ENCODE measurements around the gene CAV2. TPM values are rescaled to one million over a fixed set of nuclear protein-coding genes. Genes with fewer than 3 reads are reported as not detected.

The CAV2 gene
- total RNA-seq, 2 experiments from 2014 or later = not detected

DNA sequence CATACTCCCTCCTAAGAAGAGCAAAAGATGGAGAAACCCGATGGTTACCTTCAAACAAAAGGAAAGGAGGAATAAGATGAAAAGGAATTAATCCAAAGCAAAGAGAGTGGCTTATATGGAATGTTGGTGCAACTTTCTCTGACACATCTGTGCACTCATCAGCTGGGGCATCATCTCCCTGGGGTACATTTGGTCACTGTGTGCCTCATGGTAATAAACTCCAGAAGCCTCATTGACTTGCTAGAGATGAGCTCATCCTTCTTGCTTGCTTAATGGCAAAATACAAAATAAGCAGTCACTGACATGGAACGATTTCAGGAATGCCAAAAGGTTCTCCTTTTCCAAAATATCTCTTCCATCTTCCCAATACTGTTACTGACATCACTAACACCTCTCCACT is 47.8 kb downstream of the CAV2 start:
- Histone ChIP-seq H2AFZ (ENCODE audit: low read length) (no peak overlapping the region), H3K9me2 (ENCODE audit: insufficient read depth, low read length) (no peaks in the 10 kb centered on the region), H3K9me3 (ENCODE audit: low read length) (no peaks in the 10 kb centered on the region), H3K4me2 (ENCODE audit: low read length) (no peak overlapping the region), H3K79me2 (ENCODE audit: insufficient read depth, low read depth, low read length) (no peaks in the 10 kb centered on the region), H3K36me3 (ENCODE audit: insufficient read depth, low read length) (no peaks in the 10 kb centered on the region), H3K4me3 (ENCODE audit: low read depth, low read length, poor library complexity, severe bottlenecking) (no peak overlapping the region), H3K27ac (ENCODE audit: low read depth, low read length, poor library complexity, severe bottlenecking) (no peak overlapping the region), H3K4me1 (ENCODE audit: insufficient read depth, low read length, poor library complexity, severe bottlenecking) (no peaks in the 10 kb centered on the region), H4K20me1 (ENCODE audit: insufficient read depth, low read length) (no peaks in the 10 kb centered on the region)
- TF ChIP-seq, protein P1, sequence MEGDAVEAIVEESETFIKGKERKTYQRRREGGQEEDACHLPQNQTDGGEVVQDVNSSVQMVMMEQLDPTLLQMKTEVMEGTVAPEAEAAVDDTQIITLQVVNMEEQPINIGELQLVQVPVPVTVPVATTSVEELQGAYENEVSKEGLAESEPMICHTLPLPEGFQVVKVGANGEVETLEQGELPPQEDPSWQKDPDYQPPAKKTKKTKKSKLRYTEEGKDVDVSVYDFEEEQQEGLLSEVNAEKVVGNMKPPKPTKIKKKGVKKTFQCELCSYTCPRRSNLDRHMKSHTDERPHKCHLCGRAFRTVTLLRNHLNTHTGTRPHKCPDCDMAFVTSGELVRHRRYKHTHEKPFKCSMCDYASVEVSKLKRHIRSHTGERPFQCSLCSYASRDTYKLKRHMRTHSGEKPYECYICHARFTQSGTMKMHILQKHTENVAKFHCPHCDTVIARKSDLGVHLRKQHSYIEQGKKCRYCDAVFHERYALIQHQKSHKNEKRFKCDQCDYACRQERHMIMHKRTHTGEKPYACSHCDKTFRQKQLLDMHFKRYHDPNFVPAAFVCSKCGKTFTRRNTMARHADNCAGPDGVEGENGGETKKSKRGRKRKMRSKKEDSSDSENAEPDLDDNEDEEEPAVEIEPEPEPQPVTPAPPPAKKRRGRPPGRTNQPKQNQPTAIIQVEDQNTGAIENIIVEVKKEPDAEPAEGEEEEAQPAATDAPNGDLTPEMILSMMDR (conservative IDR thresholded peaks at IDR 0.05; ENCODE audit: low read length) = no peak
- no peak for TF ChIP-seq EZH2phosphoT487 (IDR thresholded peaks at IDR 0.05; ENCODE audit: borderline replicate concordance, low read depth, low read length)
- CTCF ChIA-PET (ENCODE audit: unreplicated experiment) = no interaction called here
- BruUV-seq (replicated peaks) = no TSS peak
- POLR2A ChIA-PET = interaction anchor here (0.7 kb wide), 1 partner anchor 17 kb away, joined by 3 read pairs; no protein-coding TSS in a partner anchor
- intact Hi-C loops (cut with micrococcal nuclease; ENCODE audit: unreplicated experiment) = no loop called here
- no peak for DNase-seq (ENCODE audit: low spot score)

DNA sequence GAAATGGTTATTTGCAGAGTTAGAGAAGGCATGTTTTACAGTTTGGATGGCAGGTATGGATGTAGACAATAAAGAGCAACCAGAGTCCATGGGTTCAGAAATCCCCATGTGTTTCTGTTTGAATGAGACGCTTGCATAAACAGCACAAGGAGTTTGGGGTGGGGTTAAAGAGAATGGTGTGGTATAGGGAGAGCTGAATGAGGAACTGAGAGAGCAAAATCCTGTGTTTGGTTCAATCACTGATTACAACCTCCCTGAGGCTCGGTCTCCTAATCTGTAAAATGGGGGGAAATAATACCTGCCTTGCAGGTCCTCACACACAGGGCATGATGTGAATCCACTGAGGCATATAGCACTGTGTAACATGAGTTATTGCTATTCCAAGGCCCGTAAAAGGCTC is 49.0 kb downstream of the CAV2 start:
- no peak for DNase-seq (ENCODE audit: low spot score)
- no peaks in the 10 kb centered on the region for H3K4me1 ChIP-seq (ENCODE audit: insufficient read depth, low read length, poor library complexity, severe bottlenecking)
- H3K27ac ChIP-seq (ENCODE audit: low read depth, low read length, poor library complexity, severe bottlenecking) = no peak overlapping the region
- H3K36me3 ChIP-seq (ENCODE audit: insufficient read depth, low read length) = no peaks in the 10 kb centered on the region
- no peaks in the 10 kb centered on the region for H3K79me2 ChIP-seq (ENCODE audit: insufficient read depth, low read depth, low read length)
- POLR2A ChIA-PET = interaction anchor here (1.0 kb wide), 1 partner anchor 15 kb away, joined by 3 read pairs; no protein-coding TSS in a partner anchor
- CTCF ChIA-PET (ENCODE audit: unreplicated experiment) = no interaction called here
- TF ChIP-seq, protein P1 (conservative IDR thresholded peaks at IDR 0.05; ENCODE audit: low read length) = no peak
- no peak for TF ChIP-seq EZH2phosphoT487 (IDR thresholded peaks at IDR 0.05; ENCODE audit: borderline replicate concordance, low read depth, low read length)
- no peak overlapping the region for H2AFZ ChIP-seq (ENCODE audit: low read length)
- no peak overlapping the region for H3K4me3 ChIP-seq (ENCODE audit: low read depth, low read length, poor library complexity, severe bottlenecking)
- no peak overlapping the region for H3K4me2 ChIP-seq (ENCODE audit: low read length)
- intact Hi-C loops (cut with micrococcal nuclease; ENCODE audit: unreplicated experiment) = no loop called here
- H3K9me3 ChIP-seq (ENCODE audit: low read length) = no peaks in the 10 kb centered on the region
- no TSS peak for BruUV-seq (replicated peaks)
- no peaks in the 10 kb centered on the region for H4K20me1 ChIP-seq (ENCODE audit: insufficient read depth, low read length)
- H3K9me2 ChIP-seq (ENCODE audit: insufficient read depth, low read length) = no peaks in the 10 kb centered on the region

DNA sequence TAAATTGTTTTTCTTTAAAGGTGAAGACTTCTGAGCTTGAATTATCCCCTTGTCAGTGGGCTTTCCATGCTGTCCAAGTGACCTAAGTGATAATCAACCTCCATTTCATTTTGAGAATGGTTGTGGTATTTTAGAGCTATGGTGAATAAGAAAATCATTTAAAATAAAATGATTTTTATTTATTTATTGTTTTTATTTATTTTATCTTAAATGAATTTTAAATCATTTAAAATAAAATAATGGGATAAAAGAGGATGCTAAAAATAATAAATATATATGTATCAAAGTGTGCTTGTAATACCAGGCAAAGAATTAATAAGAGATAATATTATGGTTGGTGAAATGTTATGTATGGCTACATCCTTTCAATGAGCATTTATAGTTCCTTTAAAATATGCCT is 49.8 kb downstream of the CAV2 start:
- ChIA-PET POLR2A (interaction anchor here (0.7 to 1.0 kb wide), 2 partner anchors 14 to 34 kb away, joined by 3 read pairs; no protein-coding TSS in a partner anchor), CTCF (ENCODE audit: unreplicated experiment) (no interaction called here)

More for the DNA sequence above, 49.8 kb downstream of the CAV2 start:
- no peak overlapping the region for H3K27ac ChIP-seq (ENCODE audit: low read depth, low read length, poor library complexity, severe bottlenecking)
- no peaks in the 10 kb centered on the region for H3K9me2 ChIP-seq (ENCODE audit: insufficient read depth, low read length)
- no peak overlapping the region for H2AFZ ChIP-seq (ENCODE audit: low read length)
- H4K20me1 ChIP-seq (ENCODE audit: insufficient read depth, low read length) = no peaks in the 10 kb centered on the region
- no peak overlapping the region for H3K4me2 ChIP-seq (ENCODE audit: low read length)
- no peak for DNase-seq (ENCODE audit: low spot score)
- intact Hi-C loops (cut with micrococcal nuclease; ENCODE audit: unreplicated experiment) = no loop called here
- H3K4me1 ChIP-seq (ENCODE audit: insufficient read depth, low read length, poor library complexity, severe bottlenecking) = no peaks in the 10 kb centered on the region
- H3K79me2 ChIP-seq (ENCODE audit: insufficient read depth, low read depth, low read length) = no peaks in the 10 kb centered on the region
- no peak for TF ChIP-seq EZH2phosphoT487 (IDR thresholded peaks at IDR 0.05; ENCODE audit: borderline replicate concordance, low read depth, low read length)
- TF ChIP-seq, protein P1 (conservative IDR thresholded peaks at IDR 0.05; ENCODE audit: low read length) = no peak
- H3K36me3 ChIP-seq (ENCODE audit: insufficient read depth, low read length) = no peaks in the 10 kb centered on the region
- no TSS peak for BruUV-seq (replicated peaks)
- H3K9me3 ChIP-seq (ENCODE audit: low read length) = no peaks in the 10 kb centered on the region
- H3K4me3 ChIP-seq (ENCODE audit: low read depth, low read length, poor library complexity, severe bottlenecking) = no peak overlapping the region
